Activated CD8-positive, alpha-beta memory T cell treated with anti-CD3 and anti-CD28 coated beads, Interleukin-2, amount 50 U/mL, for 4 hours (primary cell): ENCODE data around the gene TRO.

Experiments used
- DNase-seq: peaks from one replicate; pipeline ENCODE4 v3.0.0-alpha.2; 2020

The TRO gene

DNA sequence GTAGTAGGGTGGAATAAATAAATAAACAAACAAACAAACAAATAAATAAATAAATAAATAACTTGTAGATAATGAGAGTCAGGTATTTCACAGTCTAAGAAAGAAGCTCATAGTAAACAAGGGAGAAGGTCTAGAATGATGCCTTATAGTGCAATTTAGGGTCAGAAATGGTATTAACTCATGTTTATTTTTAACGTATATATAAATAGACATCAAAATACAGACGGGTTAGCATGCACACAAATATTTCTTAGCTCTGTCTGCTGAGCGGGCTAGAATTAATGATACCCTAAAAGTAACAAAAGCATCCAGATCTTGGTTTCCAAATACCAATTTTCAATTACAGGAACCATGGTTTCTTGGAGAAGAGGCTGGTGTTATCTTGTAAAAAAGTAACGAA, 56.8 kb downstream of the TRO start:
- no peak for DNase-seq

DNA sequence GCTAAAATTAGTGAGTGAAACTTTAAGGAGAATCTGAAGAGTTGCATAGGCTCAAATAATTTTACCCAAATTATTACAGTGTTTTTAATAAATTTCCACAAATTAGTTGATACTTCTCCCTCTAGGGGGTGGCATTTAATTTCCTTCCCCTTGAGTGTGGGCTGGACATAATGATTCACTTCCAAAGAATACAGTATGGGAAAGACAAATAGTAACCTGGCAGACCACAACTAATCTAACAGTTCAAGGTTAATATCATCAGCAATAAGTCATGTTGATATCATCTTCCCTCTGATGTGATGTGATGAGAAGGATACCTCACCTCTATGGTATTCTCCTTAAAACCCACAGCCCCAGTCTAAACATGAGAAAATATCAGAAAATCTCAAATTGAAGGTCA, 57.8 kb downstream of the TRO start:
- no peak for DNase-seq

GRCh38 chrX:54979432-54979831, 58.8 kb downstream of the TRO start:
- no peak for DNase-seq

GRCh38 chrX:54980334-54980733, 59.7 kb downstream of the TRO start:
- no peak for DNase-seq
